Measurements from ENCODE around the gene SLC7A6.
A peak's percentile ranks its signal among the peaks of the same experiment; 100 is the strongest.

SLC7A6 gene

GRCh38 chr16:68253721-68254120, 10.6 kb upstream of the SLC7A6 start:
- TF ChIP-seq CTCF (IDR thresholded peaks at IDR 0.05; ENCODE audit: insufficient read depth, low read depth, low read length, missing control alignments): no peak
- H3K4me3 ChIP-seq (ENCODE audit: low read length): no peak overlapping the region
- DNase-seq (ENCODE audit: low read depth): no peak

GRCh38 chr16:68255712-68256111, 8.6 kb upstream of the SLC7A6 start:
- DNase-seq (ENCODE audit: low read depth): no peak
- TF ChIP-seq CTCF (IDR thresholded peaks at IDR 0.05; ENCODE audit: insufficient read depth, low read depth, low read length, missing control alignments): no peak

GRCh38 chr16:68257251-68257905, 6.9 kb upstream of the SLC7A6 start:
- peak; percentile 68 for DNase-seq (ENCODE audit: low read depth)
- TF ChIP-seq CTCF (IDR thresholded peaks at IDR 0.05; ENCODE audit: insufficient read depth, low read depth, low read length, missing control alignments): peak; percentile 3
- no peak overlapping the region for H3K4me3 ChIP-seq (ENCODE audit: low read length)

More at GRCh38 chr16:68255712-68256111, 8.6 kb upstream of the SLC7A6 start:
- no peak overlapping the region for H3K4me3 ChIP-seq (ENCODE audit: low read length)

GRCh38 chr16:68257906-68258800, 6.2 kb upstream of the SLC7A6 start:
- TF ChIP-seq CTCF (IDR thresholded peaks at IDR 0.05; ENCODE audit: insufficient read depth, low read depth, low read length, missing control alignments): no peak
- peak; percentile 59 for DNase-seq (ENCODE audit: low read depth)
- no peak overlapping the region for H3K4me3 ChIP-seq (ENCODE audit: low read length)

- no peak for DNase-seq (ENCODE audit: low read depth)
- TF ChIP-seq CTCF (IDR thresholded peaks at IDR 0.05; ENCODE audit: insufficient read depth, low read depth, low read length, missing control alignments): no peak
- no peak overlapping the region for H3K4me3 ChIP-seq (ENCODE audit: low read length)
Measured at GRCh38 chr16:68259007-68259825, 5.1 kb upstream of the SLC7A6 start.

GRCh38 chr16:68263559-68264127, 683 bp upstream of the SLC7A6 start:
- TF ChIP-seq CTCF (IDR thresholded peaks at IDR 0.05; ENCODE audit: insufficient read depth, low read depth, low read length, missing control alignments): no peak
- no peak for DNase-seq (ENCODE audit: low read depth)
- peak overlapping the region; percentile 54 for H3K4me3 ChIP-seq (ENCODE audit: low read length)

Data from epithelial cell of esophagus (primary cell).